ENCODE results near the gene FAM180B. TPM values are rescaled to one million over a fixed set of nuclear protein-coding genes. Genes with fewer than 3 reads are reported as not detected.

The FAM180B gene
- total and polyA plus RNA-seq, 2 of the 8 experiments (the other 6 are each of a cell fraction or from before 2014, with no cell fraction given) = 0.09 TPM; not detected in 1

DNA sequence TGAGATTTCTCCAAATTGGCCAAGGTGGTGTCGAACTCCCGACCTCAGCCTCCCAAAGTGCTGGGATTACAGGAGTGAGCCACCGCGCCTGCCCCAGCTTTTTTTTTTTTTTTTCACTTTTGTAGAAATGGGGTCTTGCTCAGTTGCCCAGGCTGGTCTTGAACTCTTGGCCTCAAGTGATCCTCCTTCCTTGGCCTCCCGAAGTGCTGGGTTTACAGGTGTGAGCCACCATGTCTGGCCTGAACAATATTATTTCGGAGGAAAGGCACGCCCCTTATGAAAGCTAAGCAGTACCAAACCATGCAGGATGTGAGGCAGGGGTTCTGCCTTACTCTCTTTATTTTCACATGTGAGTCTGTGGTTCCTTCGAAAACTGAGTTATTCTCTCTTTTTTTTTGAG, 39.8 kb downstream of the FAM180B start (continued):
- no peak for TF ChIP-seq BCL11A (IDR thresholded peaks at IDR 0.05; ENCODE audit: low read depth in 2 of 2, low read length in 2 of 2)
- no peak for TF ChIP-seq POLR2A (IDR thresholded peaks at IDR 0.05; ENCODE audit: control extremely low read depth in 1 of 2, low read depth in 2 of 2, low read length in 2 of 2)
- TF ChIP-seq HDAC6 (IDR thresholded peaks at IDR 0.05; ENCODE audit: low read depth, low read length) = no peak
- TF ChIP-seq RBBP5 (IDR thresholded peaks at IDR 0.05; ENCODE audit: borderline replicate concordance, low read depth, low read length) = no peak
